NCI-H2107 (cell line): ENCODE measurements around the gene ITPR2.

Experiments
- DNase-seq: peaks from one replicate; lab custom pipeline; 2025; lab: John Stamatoyannopoulos, UW

ITPR2 gene

DNA sequence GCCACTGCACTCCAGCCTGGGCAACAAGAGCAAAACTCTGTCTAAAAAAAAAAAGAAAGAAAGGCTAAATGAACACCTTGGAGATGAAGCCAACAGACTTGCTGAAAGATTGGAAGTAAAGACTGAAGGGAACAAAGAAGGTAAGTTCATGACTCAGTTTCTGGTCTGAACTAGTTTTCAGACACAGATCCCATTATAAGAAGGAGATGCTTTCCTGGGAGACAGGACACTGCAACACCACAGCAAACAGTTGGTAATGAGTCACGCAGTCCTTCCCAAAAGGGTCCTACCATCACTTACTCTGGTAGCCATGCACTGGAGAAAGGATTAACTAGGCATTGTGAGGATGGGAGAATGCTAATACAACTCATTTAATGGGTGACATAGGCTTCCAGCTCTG is 540.4 kb downstream of the ITPR2 start:
- DNase-seq = no peak

DNA sequence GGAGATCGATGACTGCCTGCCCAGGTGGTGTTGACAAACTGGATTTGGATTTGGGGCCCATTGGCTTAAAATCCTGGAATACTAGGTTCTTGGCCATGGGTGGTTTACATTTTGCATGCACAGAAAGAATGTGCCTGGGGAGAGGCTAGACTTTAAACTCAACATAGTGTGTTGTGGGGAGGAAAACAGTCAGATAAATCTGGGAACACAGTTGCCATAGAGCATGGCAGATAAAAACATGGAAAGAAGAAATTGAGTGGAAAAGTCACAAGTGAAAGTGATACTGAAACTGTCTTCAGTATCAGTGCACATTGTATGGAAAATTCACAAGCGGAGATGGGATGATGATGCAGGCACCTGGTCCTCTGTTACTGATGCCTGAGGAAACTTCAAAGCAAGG is 542.4 kb downstream of the ITPR2 start:
- no peak for DNase-seq

DNA sequence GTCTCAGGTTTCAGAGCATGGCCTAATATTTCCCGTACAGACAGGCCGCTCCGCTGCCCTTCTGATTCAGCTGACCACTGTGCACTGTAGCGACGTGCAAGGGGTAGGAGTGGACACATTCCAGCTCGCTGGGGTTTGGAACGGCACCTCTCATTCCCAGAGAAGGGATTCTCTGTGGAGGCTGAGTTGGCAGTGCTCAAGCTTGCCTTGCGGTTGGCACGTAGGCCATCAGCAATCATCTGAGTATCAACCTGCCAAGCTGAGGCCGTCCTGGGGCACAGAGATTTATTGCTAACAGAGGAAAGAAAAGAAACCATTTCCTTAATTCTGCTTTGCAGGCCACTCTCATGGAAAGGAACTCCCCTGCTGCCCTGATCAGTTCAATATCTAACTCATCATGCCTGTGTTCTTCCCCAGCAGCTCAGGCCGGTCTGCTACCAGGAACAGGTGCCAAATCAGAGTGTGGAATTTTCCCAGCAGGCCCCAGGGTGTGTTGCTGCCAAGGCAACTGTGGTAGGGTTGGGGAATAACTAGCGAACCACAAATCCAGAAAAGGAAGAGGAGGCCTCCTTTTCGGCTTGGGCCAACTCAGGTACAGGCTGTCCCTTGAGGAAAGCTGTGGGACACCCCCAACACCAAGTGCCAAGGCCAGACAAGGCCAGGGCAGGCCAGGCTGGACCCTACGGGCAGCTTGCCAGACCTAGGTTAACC is 545.2 kb downstream of the ITPR2 start:
- no peak for DNase-seq
